HG03354 (cell line): ENCODE data around the gene CDH1.

Experiments used
- ATAC-seq: cut with Tn5 transposase; IDR thresholded peaks from one replicate; pipeline ENCODE4 v1.9.1; 2021; ENCODE audit warnings: mild to moderate bottlenecking; ENCODE audit not compliant: unreplicated experiment, poor library complexity, severe bottlenecking

CDH1 gene

DNA sequence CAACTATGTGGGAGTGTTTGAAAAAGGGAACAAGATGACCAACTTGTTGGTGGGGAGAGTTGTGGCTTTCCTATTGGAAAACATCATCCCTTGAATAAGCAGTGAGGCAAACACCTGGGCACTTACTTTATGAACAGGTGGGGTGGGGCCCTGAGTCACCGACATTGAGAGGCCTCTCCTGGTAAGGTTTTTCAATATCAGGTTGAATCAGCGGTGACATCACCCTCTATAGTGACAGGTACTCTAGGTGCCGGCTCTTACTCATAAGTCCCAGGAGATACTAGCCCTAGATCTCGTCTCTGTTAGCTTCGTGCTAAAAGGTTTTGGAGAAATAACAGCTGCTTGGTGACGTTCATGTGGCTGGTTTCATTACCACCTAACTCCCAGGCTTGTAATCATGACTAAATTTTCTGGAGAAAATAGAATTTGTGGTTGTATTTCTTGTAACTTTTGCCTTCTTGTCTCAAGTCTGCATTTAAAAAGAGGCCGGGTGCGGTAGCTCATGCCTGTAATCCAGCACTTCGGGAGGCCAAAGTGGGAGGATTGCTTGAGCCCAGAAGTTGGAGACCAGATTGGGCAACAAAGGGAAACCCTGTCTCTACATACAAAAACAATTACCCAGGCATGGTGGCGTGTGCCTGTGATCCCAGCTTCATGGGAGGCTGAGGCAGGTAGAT is 19.3 kb downstream of the CDH1 start:
- peak; percentile 74 for ATAC-seq

DNA sequence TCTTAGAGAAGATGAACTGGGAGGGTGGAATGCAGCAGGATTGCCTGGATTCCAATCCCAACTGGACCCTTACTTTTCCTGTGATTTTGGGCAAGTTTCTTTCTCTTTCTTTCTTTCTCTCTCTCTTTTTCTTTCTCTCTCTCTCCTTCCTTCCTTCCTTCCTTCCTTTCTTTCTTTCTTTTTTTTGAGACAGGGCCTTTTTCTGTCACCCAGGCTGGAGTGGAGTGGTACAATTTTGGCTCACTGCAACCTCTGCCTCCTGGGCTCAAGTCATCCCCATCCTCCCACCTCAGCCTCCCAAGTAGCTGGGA is 20.5 kb downstream of the CDH1 start:
- ATAC-seq = no peak

DNA sequence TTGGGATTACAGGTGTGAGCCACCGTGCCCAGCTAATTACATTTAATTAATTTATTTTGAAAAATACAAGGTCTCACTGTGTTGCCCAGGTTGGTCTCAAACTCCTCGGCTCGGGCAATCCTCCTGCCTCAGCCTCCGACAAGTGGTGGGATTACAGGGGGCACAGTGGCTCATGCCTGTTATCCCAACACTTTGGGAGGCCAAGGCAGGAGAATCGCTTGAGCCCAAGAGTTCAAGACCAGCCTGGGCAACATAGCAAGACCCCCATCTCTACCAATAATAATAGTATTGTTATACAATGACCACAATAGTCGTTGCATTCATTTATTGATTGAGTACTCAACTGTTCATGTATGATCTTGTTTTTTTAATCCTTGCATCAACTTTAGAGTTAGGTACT is 22.0 kb downstream of the CDH1 start:
- ATAC-seq = no peak

DNA sequence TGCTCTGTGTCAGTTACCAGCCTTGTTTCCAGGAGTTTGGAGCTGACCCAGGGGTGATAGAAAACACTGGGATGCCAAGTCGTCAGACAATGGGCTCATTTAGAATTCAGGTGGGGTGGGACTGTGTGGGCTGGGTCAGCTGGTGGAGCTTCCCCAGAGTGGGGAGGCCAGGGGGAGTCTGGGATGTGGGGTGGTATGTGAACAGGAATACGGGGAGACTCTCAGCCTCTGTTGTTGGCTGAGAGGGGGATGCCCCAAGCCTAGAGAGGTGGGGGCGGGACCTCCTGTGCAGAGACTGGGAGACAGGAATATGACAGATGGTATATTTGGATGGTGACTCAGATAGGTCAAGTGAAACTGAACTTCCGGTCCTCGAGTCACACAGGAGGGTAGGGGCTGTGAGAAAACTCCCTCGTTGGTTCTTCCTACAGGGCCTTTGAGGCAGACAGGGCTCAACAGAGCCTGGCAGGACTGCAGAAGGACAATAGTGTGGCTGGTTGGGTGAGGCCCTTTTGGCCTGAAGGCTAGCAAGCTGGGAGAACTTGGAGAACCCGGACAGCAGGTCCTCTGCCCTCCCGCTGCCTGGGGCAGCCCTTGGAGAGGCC is 23.7 kb downstream of the CDH1 start:
- ATAC-seq = peak; percentile 55

DNA sequence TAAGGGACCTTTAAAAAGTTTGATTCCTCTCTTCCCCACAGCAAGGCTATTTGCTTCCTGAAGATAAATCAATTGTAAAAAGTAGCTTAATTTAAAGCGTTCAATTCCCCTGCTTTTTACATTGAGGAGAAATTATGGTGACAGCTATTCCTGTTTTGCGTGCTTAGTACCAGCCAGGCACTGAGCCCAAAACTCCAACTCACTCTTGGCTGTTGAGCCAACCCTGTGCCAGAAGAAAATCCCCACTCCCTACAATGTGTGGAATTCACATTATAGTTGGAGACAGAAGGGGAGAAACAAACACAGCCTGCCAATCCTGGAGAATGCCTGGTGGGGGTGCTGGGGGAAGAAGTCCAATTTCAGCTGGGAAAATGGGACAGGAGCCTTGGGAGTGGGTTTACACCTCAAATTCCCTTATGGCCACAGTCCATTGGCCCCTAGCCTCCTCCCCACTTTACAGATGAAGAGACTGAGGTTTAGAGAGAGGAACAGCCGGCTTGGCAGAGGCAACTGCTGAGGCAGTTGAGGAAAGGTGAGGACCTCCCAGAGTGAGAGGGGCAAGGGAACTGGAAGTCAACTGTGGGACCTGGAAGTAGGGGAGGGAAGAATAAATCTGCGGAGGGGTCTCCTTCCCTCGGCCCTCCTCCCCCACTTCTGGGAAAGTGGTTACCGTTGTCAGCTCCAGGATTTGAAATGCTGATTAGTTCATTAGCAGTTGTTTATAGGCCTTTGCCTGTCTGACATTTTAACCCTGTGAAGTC is 26.1 kb downstream of the CDH1 start:
- no peak for ATAC-seq

DNA sequence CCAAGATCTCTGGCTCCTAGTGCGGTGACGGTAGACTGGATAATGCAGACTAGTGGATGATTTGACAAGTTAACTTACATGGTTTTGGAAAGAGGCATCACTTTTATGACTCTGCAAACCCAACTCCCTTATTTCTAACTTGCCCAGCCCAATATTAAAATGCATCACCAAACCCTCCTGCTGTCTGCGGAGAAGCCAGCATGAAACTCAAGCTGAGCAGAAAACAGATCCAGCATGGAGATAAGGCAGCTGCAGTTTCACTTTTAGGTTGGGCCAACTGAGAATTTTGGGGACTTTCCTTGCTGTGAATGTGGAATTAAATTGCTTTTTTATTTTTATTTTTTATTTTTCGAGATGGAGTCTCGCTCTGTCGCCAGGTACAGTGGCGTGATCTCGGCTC is 27.8 kb downstream of the CDH1 start:
- no peak for ATAC-seq

DNA sequence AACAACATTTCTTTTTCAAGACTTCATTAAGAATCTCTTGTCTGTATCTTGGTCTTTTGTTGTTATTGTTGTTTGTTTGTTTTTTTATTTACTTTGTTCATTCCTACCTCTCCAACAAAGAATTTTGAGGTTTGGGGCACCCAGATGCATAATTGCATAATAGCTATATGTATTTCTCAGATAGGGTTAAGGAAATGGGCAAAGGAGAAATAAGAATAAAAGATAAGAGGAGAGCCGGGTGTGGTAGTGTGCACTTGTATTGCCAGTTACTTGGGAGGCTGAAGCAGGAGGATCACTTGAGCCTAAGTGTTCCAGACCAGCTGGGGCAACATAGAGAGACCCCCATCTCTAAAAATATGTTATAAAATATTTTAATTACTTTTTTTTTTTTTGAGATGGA is 30.5 kb downstream of the CDH1 start:
- no peak for ATAC-seq

DNA sequence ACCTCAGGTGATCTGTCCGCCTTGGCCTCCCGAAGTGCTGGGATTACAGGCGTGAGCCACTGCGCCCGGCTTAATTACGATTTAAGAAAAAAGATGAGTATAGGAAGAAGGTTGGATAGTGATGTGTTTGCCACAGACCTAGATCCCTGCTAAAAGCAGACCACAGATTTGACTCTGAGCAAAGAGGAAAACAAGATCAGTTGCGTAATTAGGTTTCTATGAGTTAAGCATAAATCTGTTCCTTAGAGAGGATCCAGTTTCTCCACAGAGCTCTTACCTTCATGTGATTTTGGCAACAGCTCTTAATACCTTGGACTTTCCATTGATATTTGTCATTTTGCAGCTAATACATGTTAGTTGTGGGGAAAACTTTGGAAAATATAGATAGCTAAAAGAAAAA is 31.1 kb downstream of the CDH1 start:
- no peak for ATAC-seq

DNA sequence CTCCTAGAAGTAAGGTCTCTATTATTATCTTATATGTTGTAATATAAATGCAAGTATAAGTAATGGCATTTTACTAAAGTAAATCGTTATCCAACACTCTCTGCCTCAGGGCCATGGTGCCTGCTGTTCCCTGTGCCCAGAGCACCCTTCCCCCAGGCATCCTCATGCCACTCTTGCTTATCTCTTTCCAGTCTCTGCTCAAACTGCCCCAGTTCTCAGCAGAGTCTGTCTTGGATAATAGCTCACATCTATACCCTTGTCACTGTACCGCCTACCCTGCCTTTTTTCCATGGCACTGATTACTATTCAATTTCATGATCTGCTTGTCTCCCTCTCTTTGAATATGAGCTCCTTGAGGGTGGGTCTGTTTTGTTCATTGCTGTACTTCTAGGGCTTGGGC is 31.7 kb downstream of the CDH1 start:
- no peak for ATAC-seq

DNA sequence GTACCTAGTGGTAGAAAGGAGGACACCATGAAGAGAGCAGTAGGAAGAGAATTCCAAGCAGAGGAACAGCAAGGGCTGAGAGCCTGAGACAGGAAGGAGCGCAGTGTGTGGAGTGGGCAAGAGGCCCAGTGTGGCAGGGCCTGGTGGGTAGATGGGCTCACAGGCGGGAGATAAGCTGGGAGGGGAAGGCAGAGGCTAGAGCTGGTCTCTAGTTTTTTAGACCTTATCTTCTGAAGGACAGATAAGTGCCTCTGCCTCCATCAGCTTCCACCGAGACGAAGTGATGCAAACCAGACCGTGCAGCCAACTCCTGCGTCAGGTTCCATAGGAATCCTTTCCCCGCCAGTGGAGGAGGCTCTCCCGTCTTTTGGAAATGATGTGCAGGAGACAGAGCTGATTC is 33.6 kb downstream of the CDH1 start:
- no peak for ATAC-seq

DNA sequence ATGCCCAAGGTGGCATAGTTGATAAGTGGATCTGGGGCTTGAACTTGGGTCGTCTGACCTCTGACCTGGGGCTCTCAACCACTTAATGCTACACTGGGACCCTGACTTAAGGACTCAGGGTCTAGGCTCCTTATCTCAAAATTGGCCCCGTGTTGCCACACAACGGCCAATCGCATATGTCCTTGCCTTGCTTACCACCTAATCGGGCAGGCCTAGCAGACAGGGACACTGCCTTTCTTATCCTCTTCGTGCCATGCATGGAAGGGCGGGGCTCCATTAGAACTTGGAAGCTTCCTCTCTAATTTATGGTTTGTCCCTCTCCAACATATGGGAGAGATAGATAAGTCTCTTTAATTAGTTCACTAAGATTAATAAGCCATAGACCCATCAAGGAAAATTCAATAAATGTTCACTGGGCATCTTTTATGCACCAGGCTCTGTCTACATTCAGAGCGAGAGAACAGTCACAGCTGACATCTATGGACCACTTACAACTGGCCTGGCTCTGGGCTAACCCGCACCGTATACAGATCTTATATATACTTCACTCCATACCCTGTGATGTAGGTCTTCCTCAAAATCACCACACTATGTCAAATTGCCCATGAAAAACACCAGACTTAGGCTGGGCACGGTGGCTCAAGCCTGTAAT is 35.1 kb downstream of the CDH1 start:
- no peak for ATAC-seq

DNA sequence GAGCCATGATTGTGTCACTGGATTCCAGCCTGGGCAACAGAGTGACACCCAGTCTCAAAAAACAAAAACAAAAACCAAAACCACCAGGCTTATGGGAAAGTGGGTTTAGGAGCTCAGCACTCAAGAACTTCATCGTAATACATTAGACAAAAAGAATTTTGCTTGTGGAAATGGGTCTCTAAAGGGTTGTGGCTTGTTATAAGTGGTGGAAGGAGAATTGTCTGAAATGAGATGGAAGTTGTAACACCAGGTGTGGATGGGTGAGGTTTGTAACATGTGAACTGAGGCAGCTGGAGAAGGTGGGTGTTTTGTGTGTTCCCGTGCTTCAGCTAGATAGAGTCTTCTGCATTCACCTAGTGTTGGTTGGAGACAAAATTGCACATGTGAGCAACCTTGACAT is 35.8 kb downstream of the CDH1 start:
- no peak for ATAC-seq

DNA sequence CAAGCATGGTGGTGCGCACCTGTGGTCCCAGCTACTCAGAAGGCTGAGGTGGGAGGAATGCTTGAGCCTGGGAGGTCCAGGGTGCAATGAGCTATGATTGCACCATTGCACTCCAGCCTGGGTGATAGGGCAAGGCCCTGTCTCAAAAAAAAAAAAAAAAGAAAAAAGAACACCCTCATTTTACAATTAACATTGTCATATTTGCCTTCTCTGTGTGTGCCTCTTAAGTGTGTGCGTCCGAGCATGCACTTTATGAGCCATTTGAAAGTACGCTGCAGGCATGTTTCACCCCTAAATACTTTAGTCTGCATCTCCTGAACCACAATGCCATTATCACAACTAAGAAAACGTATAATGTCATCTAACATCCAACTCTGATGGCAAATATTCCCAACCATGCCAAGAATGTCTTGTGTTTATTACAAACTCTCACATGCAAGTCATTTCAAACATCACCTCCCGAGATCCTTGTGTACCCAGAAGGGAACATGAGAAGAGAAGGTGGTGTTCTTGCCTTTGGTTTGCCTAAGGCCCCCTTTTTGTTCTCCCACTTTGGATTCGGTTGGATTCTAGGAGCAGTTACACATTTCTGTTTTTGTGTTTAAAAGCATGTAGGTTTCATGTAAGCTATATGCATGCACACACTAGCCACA is 38.0 kb downstream of the CDH1 start:
- no peak for ATAC-seq

DNA sequence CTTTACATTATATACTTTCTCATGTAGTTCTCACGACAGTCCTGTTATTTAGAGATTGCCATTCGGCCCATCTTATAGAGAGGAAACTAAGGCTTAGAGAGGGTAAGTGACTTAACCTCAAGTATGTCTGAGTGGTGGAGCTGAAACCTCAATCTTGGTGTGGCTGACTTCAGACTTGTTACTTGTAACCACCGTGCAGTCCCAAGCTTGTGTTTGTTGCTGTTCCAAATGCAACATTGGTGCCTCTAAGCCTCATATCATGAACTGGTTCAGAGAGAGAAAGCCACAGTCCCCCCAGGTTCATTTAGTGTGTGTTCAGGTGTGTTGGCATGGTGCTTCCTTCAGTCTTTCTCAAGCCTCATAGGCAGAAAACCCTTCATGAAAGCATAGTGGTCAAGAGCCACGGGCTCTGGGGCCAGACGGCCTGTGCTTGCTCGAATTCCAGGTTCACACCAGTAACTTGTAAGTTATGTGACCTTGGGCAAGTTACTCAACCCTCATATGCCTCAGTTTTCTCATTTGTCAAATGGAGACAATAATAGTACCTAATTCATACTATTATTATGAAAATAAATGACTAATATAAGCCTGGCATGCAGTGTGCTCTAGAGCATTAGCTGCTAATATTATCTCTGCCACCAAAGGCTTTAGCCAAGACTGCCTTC is 39.9 kb downstream of the CDH1 start:
- ATAC-seq = peak; percentile 71

DNA sequence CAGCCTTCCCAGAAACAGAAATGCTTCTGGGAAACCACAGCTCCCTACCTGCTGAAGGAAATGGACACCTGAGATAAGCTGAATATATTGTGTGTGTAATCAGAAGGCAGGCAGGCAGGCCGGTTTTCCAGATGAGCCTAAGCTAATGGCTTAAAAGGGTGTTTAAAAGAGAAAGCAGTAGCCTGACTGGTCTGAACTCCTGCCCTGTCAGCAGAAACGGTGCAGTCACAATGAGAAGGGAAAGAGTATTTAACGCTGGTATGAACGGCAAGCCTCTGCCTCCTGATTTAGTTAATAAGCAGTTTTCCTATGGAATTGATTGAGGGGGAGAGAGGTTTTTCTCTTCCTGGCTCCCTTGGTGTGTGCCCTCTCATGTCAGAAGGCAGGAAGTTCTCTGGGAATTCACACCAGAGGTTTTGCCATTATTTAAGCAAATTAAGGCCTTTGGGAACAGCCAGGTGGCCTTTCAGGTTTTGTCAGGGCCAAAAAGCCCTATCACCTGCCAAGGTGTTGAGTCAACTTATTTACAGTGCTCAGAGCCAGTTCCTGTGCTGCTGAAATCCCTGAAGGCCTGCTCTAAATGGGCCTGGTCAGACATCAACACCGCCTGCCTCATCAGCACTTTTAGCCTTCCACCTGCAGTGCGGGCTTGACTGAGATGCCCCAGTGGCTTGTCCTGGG is 41.6 kb downstream of the CDH1 start:
- no peak for ATAC-seq

DNA sequence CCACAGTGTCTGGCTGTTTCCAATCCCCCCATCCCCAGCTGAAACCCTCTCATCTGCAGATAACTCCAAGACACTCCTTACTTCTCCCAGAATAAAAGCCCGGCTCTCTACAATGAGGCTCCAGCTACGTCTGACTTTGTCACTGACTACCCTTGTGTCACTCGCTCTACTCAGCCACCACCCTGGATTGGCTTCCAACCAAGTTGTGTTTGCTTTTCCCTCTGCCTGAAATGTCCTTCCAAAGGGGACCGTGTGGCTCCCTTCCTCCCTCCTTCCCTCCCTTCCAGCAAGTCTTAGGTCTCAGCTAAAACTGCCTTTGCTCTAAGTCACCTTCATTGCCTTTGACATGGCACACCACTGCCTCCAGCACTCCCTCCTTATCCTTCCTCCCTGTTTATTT is 42.8 kb downstream of the CDH1 start:
- ATAC-seq = no peak

DNA sequence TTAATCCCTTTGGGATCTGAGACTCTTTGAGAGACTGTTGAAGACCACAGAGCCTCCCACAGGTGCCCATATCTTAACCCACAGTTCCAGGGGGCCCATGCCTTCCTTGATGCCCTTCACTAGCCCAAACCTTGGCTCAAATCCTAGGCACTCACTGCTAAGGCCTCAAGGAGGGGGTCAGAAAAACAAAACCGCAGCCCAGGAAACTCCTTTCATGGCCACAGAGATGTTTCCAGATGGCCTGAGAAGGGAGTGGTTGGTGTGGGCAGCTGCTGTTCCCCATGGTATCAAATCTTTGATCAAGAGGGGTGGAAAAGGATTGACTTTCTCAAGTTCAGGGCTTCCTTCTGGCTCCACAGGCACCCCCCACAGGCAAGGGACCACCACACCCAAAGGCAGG is 44.7 kb downstream of the CDH1 start:
- ATAC-seq = no peak

DNA sequence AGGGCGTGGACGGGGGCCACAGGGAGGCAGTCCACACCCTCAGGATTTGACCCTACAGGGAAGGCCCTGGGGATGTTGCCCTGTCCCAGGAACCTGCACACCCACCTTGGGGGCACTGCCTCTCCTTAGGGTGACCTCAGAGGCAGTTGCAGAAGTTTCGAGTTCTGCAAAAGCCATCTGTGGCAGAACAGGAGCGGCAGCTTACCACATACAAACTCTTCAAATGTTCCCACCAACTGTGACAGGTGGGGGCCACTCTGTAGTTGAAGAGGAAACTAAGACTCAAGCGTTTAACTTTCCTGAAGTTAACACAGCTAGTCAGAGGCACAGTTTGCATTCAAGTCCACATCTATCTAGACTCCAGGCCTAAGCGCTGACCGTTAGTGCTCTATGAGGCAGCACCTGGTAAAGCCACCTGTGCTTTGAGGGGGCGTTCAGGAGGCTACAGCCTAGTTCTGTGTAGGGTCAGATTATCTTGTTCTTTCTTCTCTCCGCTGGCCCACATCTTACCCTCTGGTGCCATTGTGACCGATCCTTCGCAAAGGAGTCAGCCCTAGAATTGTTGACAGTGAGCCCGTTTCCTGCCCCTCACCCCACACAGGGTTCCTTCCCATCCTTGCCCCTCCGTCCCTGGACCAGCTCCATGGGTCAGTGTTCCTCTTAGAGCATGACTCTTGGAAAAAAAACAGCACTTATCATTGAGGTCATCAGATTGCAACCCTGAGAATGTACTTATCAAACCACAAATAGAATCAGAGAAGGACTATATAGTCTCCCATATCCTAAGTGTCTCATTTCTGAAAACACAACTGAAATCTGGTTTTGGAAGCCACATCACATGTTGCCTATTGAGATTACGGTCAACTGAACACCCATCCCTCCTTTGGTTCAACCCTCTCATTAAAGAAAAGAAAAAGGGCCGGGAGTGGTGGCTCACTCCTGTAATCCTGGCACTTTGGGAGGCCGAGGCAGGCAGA is 45.4 kb downstream of the CDH1 start:
- peak; percentile 70 for ATAC-seq
